Body of pancreas (tissue), 4 donors: Measurements from ENCODE around the gene NEDD4. TPM values are rescaled to one million over a fixed set of nuclear protein-coding genes. Genes with fewer than 3 reads are reported as not detected.

Source experiments
- ATAC-seq: fragments of 150-250 bp; one replicate; pipeline ENCODE4 v1.9.1; 2016
- DNase-seq, 4 donors: peaks; one replicate each; pipeline ENCODE4 v3.0.0-alpha.2; 2019
- H3K27ac ChIP-seq, 4 donors: fragments of 200-600 bp; sonication (generic); 1 replicate in 3 of 4; 2 replicates in 1 of 4; pipeline versions ENCODE4 v1.5.1 to v1.6.1; 2016 to 2019; ENCODE audit warnings: mild to moderate bottlenecking in 1 of 4, mixed read lengths in 1 of 4, moderate library complexity in 1 of 4
- H3K27me3 ChIP-seq, 2 donors: fragments of 200-600 bp; sonication (generic); one replicate each; pipeline ENCODE4 v1.6.0; 2016; ENCODE audit warnings: mild to moderate bottlenecking in 1 of 2
- H3K36me3 ChIP-seq, 2 donors: fragments of 200-600 bp; sonication (generic); replicated peaks in 1 of 2; 2 replicates each; pipeline ENCODE4 v1.5.1; 2016; ENCODE audit warnings: low read depth in 2 of 2; ENCODE audit not compliant: insufficient read depth in 1 of 2
- H3K4me1 ChIP-seq: fragments of 200-600 bp; sonication (generic); one replicate; pipeline ENCODE4 v1.6.0; 2016
- H3K4me3 ChIP-seq, 2 donors: fragments of 200-600 bp; sonication (generic); 1 replicate in 1 of 2; 2 replicates in 1 of 2; pipeline ENCODE4 v1.5.1; 2016 to 2019
- H3K9me3 ChIP-seq, 3 donors: fragments of 200-600 bp; sonication (generic); 1 replicate in 2 of 3; 2 replicates in 1 of 3; pipeline ENCODE4 v1.5.1; 2016
- CTCF ChIP-seq, 7 experiments: fragments of 450-650 bp in 4 of 7; fragments of 200-600 bp in 3 of 7; sonication (generic) in 3 of 7; IDR thresholded peaks; one replicate each; pipeline ENCODE4 v1.5.1; 2016 to 2019; ENCODE audit warnings: antibody characterized with exemption in 7 of 7
- POLR2A ChIP-seq, 3 donors: fragments of 450-650 bp; IDR thresholded peaks; one replicate each; pipeline ENCODE4 v1.6.1; 2016; ENCODE audit warnings: antibody characterized with exemption in 3 of 3, mild to moderate bottlenecking in 2 of 3
- WGBS, 2 donors: methylation state at CpG; one replicate each; pipeline ENCODE4 v1.1.5; 2017; 5-methylcytosine and 5-hydroxymethylcytosine counted together
- intact Hi-C: fragments of 100-400 bp; cut with DNase I; formaldehyde crosslinking; loops from one replicate; pipeline ENCODE4 v1.15.1; 2023
- total RNA-seq, 2 donors: library from RNA; depleted of rRNA; stranded (reverse); fragments of >200 nt; gene quantifications; one replicate each; pipeline ENCODE4 v1.1.0, GENCODE V29; 2016

NEDD4 gene
- total RNA-seq, 2 donors from 2014 or later: 3.0 to 8.0 TPM

GRCh38 chr15:55816017-55816416, 177.4 kb downstream of the NEDD4 start:
- ATAC-seq: no peak
- Histone ChIP-seq H3K36me3 (no peaks in the 10 kb centered on the region), H3K9me3 (no peaks in the 10 kb centered on the region), H3K4me1 (no peaks in the 10 kb centered on the region), H3K4me3 (no peak overlapping the region), H3K27ac (no peak overlapping the region), H3K27me3 (no peaks in the 10 kb centered on the region)
- TF ChIP-seq POLR2A (IDR thresholded peaks at IDR 0.05) (no peak), CTCF (IDR thresholded peaks at IDR 0.05) (no peak)
- intact Hi-C loops: no loop called here
- DNase-seq: no peak

GRCh38 chr15:55802600-55803376, 190.6 kb downstream of the NEDD4 start:
- ATAC-seq: no peak
- no peak for DNase-seq
- H3K4me1 ChIP-seq: no peaks in the 10 kb centered on the region
- WGBS, 2 donors: 74 to 77% methylated on average over 5 of the region's 5 CpGs
- no peak for TF ChIP-seq POLR2A (IDR thresholded peaks at IDR 0.05)
- TF ChIP-seq CTCF (IDR thresholded peaks at IDR 0.05): no peak
- no peaks in the 10 kb centered on the region for H3K27me3 ChIP-seq
- no peaks in the 10 kb centered on the region for H3K9me3 ChIP-seq
- no peak overlapping the region for H3K4me3 ChIP-seq
- H3K36me3 ChIP-seq: no peaks in the 10 kb centered on the region
- H3K27ac ChIP-seq: no peak overlapping the region
- intact Hi-C loops: no loop called here

GRCh38 chr15:55800216-55800615, 193.2 kb downstream of the NEDD4 start:
- Histone ChIP-seq H3K36me3 (no peaks in the 10 kb centered on the region), H3K4me1 (no peaks in the 10 kb centered on the region), H3K27ac (no peak overlapping the region), H3K9me3 (no peaks in the 10 kb centered on the region), H3K27me3 (no peaks in the 10 kb centered on the region), H3K4me3 (no peak overlapping the region)
- intact Hi-C loops: no loop called here
- ATAC-seq (no peak), DNase-seq (no peak)
- TF ChIP-seq POLR2A (IDR thresholded peaks at IDR 0.05) (no peak), CTCF (IDR thresholded peaks at IDR 0.05) (no peak)
- 81 to 100% methylated on average over 2 of the region's 2 CpGs for WGBS, 2 donors

GRCh38 chr15:55799291-55800212, 193.9 kb downstream of the NEDD4 start:
- TF ChIP-seq CTCF (IDR thresholded peaks at IDR 0.05): peak in 5 of 7 experiments; percentile 1 to 41 (median 14)
- TF ChIP-seq POLR2A (IDR thresholded peaks at IDR 0.05): no peak
- 41 to 46% methylated on average over 10 of the region's 10 CpGs for WGBS, 2 donors
- Histone ChIP-seq H3K4me3 (no peak overlapping the region), H3K27ac (no peak overlapping the region), H3K27me3 (no peaks in the 10 kb centered on the region), H3K4me1 (no peaks in the 10 kb centered on the region), H3K36me3 (no peaks in the 10 kb centered on the region), H3K9me3 (no peaks in the 10 kb centered on the region)
- ATAC-seq (no peak), DNase-seq (peak in 3 of 4 donors; percentile 13 to 27 (median 20))
- intact Hi-C loops: no loop called here
